HFF-Myc (cell line): Measurements from ENCODE around the gene NEURL1.

Source experiments
- DNase-seq: peaks from one replicate; pipeline ENCODE4 v3.0.0-alpha.2; 2011; ENCODE audit warnings: low read depth; ENCODE audit errors: extremely low read depth
- H3K4me3 ChIP-seq: replicated peaks from 2 replicates; pipeline ENCODE4 v1.5.1; 2011; ENCODE audit warnings: low read depth, mild to moderate bottlenecking, control low read depth, low read length
- TF ChIP-seq, protein P1 (sequence below): IDR thresholded peaks from 2 replicates; pipeline ENCODE4 v1.5.1; 2012; ENCODE audit warnings: mild to moderate bottlenecking, low read depth, low read length, control low read depth; ENCODE audit errors: missing control alignments

The NEURL1 gene

DNA sequence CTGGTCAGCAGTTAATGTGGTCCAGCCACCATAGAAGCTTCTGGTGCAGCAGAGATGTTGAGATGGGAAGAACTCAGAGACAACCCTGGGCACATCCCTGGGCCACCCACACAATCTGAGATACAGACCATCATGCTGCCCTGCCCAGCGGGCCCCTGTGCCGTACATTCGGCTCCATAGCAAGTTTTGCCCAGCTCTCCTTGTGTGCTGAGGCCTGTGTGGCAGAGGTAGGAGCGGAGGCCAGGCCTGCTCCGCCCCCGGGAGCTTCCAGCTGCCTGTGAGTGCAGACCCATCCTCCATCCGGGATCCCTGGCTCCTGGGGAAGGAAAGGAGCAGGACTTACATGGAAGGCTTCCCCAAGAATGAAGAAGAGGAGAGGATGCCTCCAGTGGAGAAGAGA lies 140.3 kb downstream of the NEURL1 start:
- H3K4me3 ChIP-seq: no peak overlapping the region
- no peak for DNase-seq
- TF ChIP-seq, protein P1, sequence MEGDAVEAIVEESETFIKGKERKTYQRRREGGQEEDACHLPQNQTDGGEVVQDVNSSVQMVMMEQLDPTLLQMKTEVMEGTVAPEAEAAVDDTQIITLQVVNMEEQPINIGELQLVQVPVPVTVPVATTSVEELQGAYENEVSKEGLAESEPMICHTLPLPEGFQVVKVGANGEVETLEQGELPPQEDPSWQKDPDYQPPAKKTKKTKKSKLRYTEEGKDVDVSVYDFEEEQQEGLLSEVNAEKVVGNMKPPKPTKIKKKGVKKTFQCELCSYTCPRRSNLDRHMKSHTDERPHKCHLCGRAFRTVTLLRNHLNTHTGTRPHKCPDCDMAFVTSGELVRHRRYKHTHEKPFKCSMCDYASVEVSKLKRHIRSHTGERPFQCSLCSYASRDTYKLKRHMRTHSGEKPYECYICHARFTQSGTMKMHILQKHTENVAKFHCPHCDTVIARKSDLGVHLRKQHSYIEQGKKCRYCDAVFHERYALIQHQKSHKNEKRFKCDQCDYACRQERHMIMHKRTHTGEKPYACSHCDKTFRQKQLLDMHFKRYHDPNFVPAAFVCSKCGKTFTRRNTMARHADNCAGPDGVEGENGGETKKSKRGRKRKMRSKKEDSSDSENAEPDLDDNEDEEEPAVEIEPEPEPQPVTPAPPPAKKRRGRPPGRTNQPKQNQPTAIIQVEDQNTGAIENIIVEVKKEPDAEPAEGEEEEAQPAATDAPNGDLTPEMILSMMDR: no peak

DNA sequence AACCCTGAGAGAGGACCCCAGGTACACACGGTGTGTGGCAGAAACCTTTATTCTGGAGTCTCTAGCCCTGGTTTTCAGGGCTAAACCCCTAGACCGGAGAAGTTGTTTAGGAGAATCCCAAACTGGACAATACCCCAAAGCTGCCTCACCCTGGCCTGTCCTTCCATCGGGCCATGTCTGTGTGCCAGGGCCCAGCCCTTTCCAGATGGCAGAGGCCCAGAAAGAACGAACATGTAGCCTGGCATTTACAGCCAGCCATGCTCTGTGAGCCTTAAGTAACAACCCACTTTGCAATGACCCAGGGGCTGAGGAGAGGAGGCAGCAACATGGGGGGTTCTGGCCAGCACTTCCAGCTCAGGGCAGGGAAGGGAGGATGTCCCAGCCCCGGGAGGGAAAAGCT lies 142.1 kb downstream of the NEURL1 start:
- DNase-seq: no peak
- no peak overlapping the region for H3K4me3 ChIP-seq
- TF ChIP-seq, protein P1: no peak

DNA sequence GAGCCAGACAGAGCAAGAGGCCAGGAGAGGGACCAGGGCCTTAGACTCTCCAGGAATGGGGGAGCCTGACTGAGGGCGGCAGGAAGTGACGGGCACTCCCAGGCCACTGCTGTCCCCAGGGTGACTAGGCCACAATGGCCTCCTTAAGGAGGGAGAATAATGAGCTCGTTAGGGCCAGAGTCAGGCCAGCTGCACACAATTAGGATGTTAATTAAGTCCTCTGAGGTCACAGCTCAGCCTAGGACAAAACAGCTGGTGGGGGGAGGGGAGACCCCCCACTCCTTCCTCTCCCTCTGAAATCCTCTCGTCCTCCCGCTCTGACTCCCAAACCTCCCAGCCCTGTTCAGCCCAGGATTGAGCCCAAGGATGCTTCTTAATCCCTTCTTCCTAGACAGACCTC lies 143.0 kb downstream of the NEURL1 start:
- TF ChIP-seq, protein P1: no peak
- H3K4me3 ChIP-seq: no peak overlapping the region
- no peak for DNase-seq

DNA sequence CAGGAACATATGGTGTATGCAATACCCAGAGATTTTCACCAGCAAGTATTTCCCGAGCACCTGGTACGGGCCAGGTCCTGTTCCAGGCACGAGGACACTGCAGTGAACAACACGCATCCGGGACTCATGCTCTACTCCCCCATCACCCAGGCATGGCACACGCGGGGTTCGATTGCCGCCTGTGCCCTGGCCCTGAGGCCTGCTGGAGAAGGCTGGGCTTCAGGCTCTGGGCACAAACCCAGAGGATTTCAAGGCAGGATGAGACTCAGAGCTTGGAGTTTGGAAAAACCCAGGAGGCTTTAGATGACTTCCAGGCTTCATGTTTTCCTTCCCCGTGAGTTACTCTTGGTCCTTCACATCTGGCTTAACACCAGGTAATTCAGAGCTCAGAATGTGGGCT lies 143.5 kb downstream of the NEURL1 start:
- no peak for DNase-seq
- TF ChIP-seq, protein P1: no peak
- no peak overlapping the region for H3K4me3 ChIP-seq

DNA sequence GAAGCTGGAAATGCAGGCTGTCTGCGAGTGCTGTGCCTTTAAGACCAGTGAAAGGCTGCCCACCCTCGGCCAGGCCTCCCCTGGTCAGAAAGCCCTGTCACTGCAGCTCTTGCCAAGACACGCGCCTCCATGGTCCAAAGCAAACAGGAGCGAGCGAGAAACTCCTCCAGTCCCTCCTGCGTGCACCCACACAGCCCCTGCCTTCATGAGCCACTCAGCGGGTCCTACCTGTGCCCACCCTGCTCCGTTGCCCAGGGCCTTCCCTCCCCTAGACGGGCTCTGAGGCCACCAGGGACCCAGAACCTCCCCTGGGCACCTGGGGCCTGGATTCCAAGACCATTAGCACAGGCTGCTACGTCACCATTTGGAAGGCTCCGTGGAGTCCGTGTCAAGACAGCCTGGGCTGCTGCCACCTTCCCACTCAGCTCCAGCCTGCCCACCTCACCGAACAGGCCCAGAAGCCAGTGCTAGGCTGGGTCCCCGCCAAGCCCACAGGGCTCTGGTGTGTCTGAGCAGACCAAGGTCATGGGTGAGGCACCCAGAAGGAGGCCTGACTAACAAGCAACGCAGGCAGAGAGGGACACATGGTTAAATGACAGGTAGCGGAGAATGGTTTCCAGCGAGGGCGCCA lies 144.5 kb downstream of the NEURL1 start:
- no peak overlapping the region for H3K4me3 ChIP-seq
- TF ChIP-seq, protein P1: no peak
- no peak for DNase-seq

DNA sequence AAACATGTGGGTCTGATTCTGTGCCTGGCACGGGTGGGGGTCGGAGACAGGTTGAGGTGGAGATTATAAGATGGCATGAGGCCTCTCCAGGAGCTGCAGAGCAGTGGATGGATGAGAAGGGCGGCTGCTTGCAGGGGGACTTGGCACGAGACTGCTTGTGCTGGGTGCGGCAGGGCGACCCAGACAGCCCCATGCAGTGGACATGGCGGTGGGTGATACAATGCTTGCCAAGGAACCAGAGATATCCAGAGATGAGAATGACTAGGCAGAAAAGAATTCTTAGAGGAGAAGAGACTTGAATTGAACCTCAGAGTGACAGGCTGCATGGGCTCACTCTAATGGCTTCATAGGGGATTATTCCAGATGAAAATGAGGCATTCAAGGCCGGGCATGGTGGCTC lies 145.4 kb downstream of the NEURL1 start:
- TF ChIP-seq, protein P1: no peak
- no peak for DNase-seq
- H3K4me3 ChIP-seq: no peak overlapping the region

DNA sequence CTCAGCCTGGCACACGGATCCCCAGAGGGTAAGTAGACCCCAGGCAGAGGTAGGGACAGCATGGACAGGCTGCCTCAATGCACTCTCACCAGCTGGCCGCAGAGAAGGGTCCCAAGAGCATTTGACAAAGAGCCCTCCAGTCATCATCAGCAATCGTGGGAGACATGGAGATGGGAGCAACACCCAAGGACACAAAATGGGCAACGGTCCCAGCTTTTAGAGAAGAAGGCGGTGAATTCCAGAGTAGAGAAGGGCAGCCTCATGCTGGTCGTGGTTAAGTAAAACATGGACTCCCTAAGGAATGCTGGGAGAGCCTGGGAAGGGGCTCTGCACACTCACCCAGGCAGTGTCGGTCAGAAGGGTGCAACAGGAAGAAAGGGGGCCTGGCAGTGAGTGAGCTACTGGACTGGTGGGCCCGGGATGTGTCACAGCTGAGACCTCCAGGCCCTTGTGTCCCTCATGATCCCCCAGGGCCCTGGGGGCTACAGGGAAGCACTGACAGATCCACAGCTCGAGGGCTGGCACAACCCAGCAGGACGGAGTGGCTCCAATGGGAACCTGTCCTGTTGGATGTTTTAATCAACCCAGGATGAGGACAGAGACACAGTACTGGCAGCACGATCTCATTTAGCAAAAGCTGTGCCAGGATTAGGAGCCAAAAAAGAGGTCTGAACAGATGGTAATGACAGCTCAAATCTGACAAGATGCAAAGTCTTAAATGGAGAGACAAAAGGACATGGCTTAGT lies 147.1 kb downstream of the NEURL1 start:
- TF ChIP-seq, protein P1: no peak
- H3K4me3 ChIP-seq: no peak overlapping the region
- no peak for DNase-seq
